ENCODE measurements around the gene TUBGCP2. TPM values are rescaled to one million over a fixed set of nuclear protein-coding genes. Genes with fewer than 3 reads are reported as not detected.

TUBGCP2 gene
- total and polyA plus RNA-seq, 2 of the 13 experiments (the other 11 are each of a cell fraction or from before 2014, with no cell fraction given) = 21.3 to 34.5 TPM

GRCh38 chr10:133308421-133309099 is at the start of gene TUBGCP2, which contains the start of gene ZNF511 (continued):
- TF ChIP-seq KIAA2018 (CRISPR knock-in tag; IDR thresholded peaks at IDR 0.05; ENCODE audit: borderline replicate concordance) (no peak), ZNF816 (CRISPR knock-in tag; IDR thresholded peaks at IDR 0.05; ENCODE audit: borderline replicate concordance) (no peak), ZNF414 (CRISPR knock-in tag; IDR thresholded peaks at IDR 0.05) (no peak), ZNF17 (CRISPR knock-in tag; IDR thresholded peaks at IDR 0.05) (no peak), MBD4 (IDR thresholded peaks at IDR 0.05; ENCODE audit: borderline replicate concordance, low read length) (no peak), CSRNP1 (CRISPR knock-in tag; IDR thresholded peaks at IDR 0.05) (no peak), CBX2 (IDR thresholded peaks at IDR 0.05; ENCODE audit: low read depth, low read length) (no peak), CBX2 (CRISPR knock-in tag; IDR thresholded peaks at IDR 0.05; ENCODE audit: low read depth) (no peak), SMAD1 (CRISPR knock-in tag; IDR thresholded peaks at IDR 0.05; ENCODE audit: borderline replicate concordance, low read depth) (no peak), ZNF775 (CRISPR knock-in tag; IDR thresholded peaks at IDR 0.05; ENCODE audit: borderline replicate concordance) (no peak), SAFB2 (CRISPR knock-in tag; IDR thresholded peaks at IDR 0.05; ENCODE audit: borderline replicate concordance, low read depth) (peak; percentile 83; the same call in 1 of the 2 replicates), PAX8 (CRISPR knock-in tag; IDR thresholded peaks at IDR 0.05; ENCODE audit: borderline replicate concordance) (no peak), ZBTB26 (CRISPR knock-in tag; IDR thresholded peaks at IDR 0.05; ENCODE audit: borderline replicate concordance) (no peak), ZNF138 (CRISPR knock-in tag; IDR thresholded peaks at IDR 0.05; ENCODE audit: low read depth) (no peak), ZNF83 (CRISPR knock-in tag; IDR thresholded peaks at IDR 0.05; ENCODE audit: borderline replicate concordance) (no peak), ELF1 (CRISPR knock-in tag; IDR thresholded peaks at IDR 0.05) (no peak)
